Bronchial epithelial cell (primary cell): ENCODE results near the gene COX19. TPM values are rescaled to one million over a fixed set of nuclear protein-coding genes. Genes with fewer than 3 reads are reported as not detected.
A peak's percentile ranks its signal among the peaks of the same experiment; 100 is the strongest.

Experiments used
- DNase-seq: peaks from one replicate; pipeline ENCODE4 v3.0.0-alpha.2; 2010; ENCODE audit warnings: low read depth
- FAIRE-seq: peaks from 2 replicates; lab custom pipeline; 2011; peaks lifted over from hg19 to GRCh38; lab: Jason Lieb, UNC
- H3K27me3 ChIP-seq: 2 replicates; pipeline ENCODE4 v1.5.1; 2011; ENCODE audit warnings: low read length; ENCODE audit not compliant: control insufficient read depth, insufficient read depth
- H3K36me3 ChIP-seq: 2 replicates; pipeline ENCODE4 v1.5.1; 2011; ENCODE audit warnings: low read length; ENCODE audit not compliant: control insufficient read depth, insufficient read depth
- H3K4me3 ChIP-seq: 2 replicates; pipeline ENCODE4 v1.5.1; 2011; ENCODE audit warnings: mild to moderate bottlenecking, low read depth, low read length, control low read depth
- CTCF ChIP-seq: IDR thresholded peaks from 2 replicates; pipeline ENCODE4 v1.5.1; 2011; ENCODE audit warnings: mild to moderate bottlenecking, moderate library complexity, low read length, control low read depth, inconsistent platforms; ENCODE audit not compliant: insufficient read depth, severe bottlenecking
- total RNA-seq: library from RNA; depleted of rRNA; stranded (reverse); fragments of >200 nt; gene quantifications from 2 replicates; pipeline ENCODE4 v1.2.1, GENCODE V29; 2014

Gene COX19
- 12.9 and 17.5 TPM in 2 replicates for total RNA-seq

- Histone ChIP-seq H3K36me3 (peaks cover 8% of the 10 kb centered on the region), H3K4me3 (peak within 1 kb of the TSS; percentile 100), H3K27me3 (no peaks in the 10 kb centered on the region)
- TF ChIP-seq CTCF = no peak
- DNase-seq (peak; percentile 68), FAIRE-seq (no peak)
Observed at GRCh38 chr7:974820-975681, at the start of gene COX19. Gene COX19 (minus strand): TSS chr7:975549. CDS start chr7:975509, 40 bp downstream.

- no peaks in the 10 kb centered on the region for H3K27me3 ChIP-seq
- no peak for TF ChIP-seq CTCF
- FAIRE-seq = no peak
- peaks cover 23% of the 10 kb centered on the region for H3K36me3 ChIP-seq
- no peak for DNase-seq
- no peak overlapping the region for H3K4me3 ChIP-seq
Observed at GRCh38 chr7:1024331-1024841, 49.0 kb upstream of the COX19 start.

- no peak for DNase-seq
- H3K36me3 ChIP-seq = peaks cover 27% of the 10 kb centered on the region
- peak; percentile 43 for FAIRE-seq
- H3K4me3 ChIP-seq = no peak overlapping the region
- no peaks in the 10 kb centered on the region for H3K27me3 ChIP-seq
- no peak for TF ChIP-seq CTCF
Observed at GRCh38 chr7:1022801-1023465, 47.6 kb upstream of the COX19 start.

- FAIRE-seq (no peak), DNase-seq (no peak)
- TF ChIP-seq CTCF = no peak
- no peaks in the 10 kb centered on the region for H3K27me3 ChIP-seq
- peaks cover 27% of the 10 kb centered on the region for H3K36me3 ChIP-seq
- H3K4me3 ChIP-seq = no peak overlapping the region
Observed at GRCh38 chr7:1022356-1022755, 47.0 kb upstream of the COX19 start.

GRCh38 chr7:1021931-1022330, 46.6 kb upstream of the COX19 start:
- DNase-seq = no peak
- Histone ChIP-seq H3K27me3 (no peaks in the 10 kb centered on the region), H3K36me3 (peaks cover 27% of the 10 kb centered on the region), H3K4me3 (no peak overlapping the region)
- TF ChIP-seq CTCF = no peak
- FAIRE-seq = no peak
